GM13976 (cell line): Measurements from ENCODE around the gene TFAP2A.

ENCODE experiments used
- DNase-seq: peaks from one replicate; pipeline ENCODE4 v3.0.0; 2012; ENCODE audit warnings: low spot score
- in situ Hi-C: fragments of 300-500 bp; cut with MboI; formaldehyde crosslinking; loops from one replicate; pipeline ENCODE4 v1.12.0; 2022; ENCODE audit warnings: low sequenced_read_pairs, mixed read lengths, inconsistent platforms; ENCODE audit not compliant: unreplicated experiment
- TF ChIP-seq, protein P1 (sequence below): IDR thresholded peaks from 2 replicates; pipeline ENCODE4 v1.5.1; 2012; ENCODE audit warnings: borderline replicate concordance, mild to moderate bottlenecking; ENCODE audit not compliant: insufficient read depth; ENCODE audit errors: extremely low read depth, missing control alignments, control extremely low read depth

TFAP2A gene

DNA sequence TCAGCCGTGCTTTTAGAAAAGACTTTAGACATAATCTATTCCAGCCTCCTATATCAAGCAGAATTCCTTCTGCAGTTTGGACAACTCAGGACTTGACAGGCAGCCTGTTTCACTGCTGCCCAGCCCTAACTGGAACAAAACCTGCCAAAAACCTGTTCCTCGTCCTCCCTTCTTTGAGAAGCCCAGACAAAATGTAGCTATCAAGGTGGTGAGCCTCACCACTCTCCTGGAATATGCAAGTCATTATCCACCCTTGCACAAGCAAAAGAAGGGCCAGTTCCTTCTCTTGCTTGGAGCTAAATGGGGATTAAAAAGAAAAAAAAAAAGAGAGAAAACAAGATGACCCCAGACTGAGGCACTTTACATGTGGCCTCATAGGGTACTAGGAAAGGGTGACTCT is 64.2 kb downstream of the TFAP2A start:
- TF ChIP-seq, protein P1, sequence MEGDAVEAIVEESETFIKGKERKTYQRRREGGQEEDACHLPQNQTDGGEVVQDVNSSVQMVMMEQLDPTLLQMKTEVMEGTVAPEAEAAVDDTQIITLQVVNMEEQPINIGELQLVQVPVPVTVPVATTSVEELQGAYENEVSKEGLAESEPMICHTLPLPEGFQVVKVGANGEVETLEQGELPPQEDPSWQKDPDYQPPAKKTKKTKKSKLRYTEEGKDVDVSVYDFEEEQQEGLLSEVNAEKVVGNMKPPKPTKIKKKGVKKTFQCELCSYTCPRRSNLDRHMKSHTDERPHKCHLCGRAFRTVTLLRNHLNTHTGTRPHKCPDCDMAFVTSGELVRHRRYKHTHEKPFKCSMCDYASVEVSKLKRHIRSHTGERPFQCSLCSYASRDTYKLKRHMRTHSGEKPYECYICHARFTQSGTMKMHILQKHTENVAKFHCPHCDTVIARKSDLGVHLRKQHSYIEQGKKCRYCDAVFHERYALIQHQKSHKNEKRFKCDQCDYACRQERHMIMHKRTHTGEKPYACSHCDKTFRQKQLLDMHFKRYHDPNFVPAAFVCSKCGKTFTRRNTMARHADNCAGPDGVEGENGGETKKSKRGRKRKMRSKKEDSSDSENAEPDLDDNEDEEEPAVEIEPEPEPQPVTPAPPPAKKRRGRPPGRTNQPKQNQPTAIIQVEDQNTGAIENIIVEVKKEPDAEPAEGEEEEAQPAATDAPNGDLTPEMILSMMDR: no peak
- in situ Hi-C loops: no loop called here
- DNase-seq: no peak

DNA sequence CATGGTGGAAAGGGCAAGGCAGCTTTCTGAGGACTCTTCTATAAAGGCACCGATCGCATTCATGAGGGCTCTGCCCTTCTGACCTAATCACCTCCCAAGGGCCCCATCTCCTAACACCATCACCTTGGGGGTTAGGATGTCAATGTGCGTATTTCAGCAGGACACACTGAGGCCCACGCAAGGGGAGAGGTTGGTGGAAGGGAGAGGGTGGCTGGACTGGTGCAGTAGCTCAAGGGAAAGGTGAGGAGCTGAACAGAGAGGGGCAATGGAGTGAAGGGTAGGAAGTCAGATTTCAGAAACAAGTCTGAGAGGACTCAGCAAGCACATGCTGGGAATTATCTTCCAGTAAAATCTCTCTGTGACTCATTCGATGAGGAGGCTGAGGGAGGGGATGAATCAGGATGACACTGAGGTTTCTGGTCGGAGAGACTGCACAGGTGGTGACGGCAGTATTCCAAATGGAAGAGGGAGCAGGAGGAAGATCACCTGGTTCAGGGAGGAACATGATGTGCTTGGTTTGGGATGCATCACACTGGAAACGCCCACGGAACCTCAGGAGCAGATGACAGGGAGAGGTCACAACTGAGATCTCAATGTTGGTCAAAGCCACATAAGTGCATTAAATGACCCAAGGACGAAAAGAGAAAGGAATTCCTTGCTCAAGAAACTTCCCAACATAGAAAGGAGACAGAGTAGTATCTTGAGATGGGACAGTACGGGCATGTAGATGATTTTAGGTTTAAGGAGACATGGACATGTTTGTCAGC is 67.1 kb downstream of the TFAP2A start:
- TF ChIP-seq, protein P1: no peak
- no peak for DNase-seq
- in situ Hi-C loops: no loop called here
